Raji (cell line): Measurements from ENCODE around the gene CCL17.

Experiments used
- POLR2A ChIP-seq: IDR thresholded peaks from 2 replicates; pipeline ENCODE4 v1.6.1; 2011; ENCODE audit warnings: low read depth, low read length, control low read depth; ENCODE audit not compliant: insufficient read depth

The CCL17 gene

DNA sequence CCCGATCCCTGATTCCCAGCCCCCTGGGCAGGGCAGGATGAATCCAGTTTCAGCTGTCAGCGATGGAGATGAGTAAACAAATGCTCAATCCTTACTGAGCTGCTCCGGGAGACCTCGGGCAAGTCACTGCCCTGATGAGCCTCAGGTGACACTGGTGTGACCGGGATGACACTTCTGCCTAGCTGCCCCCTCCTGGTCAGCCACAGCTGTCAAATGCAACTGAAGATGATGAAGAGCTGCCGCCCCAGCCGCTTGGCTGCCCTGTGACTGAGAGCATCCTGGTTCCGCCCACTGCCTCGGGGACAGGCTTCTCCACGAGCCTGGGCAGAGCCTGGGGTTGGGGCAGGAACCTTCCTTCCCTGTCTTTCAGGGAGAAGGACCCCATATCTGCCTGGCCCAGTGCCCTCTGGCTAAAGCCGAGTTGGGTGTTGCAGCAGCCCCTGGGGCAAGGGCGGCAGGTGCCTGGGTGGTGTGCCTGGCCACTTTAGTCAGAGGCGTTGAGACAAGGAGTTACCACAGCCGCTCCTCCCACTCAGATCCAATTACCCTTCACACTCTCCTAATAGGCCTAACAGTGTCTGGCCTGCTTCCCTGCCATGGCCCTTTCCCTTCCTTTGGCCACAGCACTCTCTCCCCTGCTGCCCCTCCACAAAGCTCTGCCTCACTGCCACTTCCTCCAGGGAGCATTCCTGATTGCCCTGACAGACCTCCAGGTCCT is 5.5 kb downstream of the CCL17 start:
- no peak for TF ChIP-seq POLR2A

DNA sequence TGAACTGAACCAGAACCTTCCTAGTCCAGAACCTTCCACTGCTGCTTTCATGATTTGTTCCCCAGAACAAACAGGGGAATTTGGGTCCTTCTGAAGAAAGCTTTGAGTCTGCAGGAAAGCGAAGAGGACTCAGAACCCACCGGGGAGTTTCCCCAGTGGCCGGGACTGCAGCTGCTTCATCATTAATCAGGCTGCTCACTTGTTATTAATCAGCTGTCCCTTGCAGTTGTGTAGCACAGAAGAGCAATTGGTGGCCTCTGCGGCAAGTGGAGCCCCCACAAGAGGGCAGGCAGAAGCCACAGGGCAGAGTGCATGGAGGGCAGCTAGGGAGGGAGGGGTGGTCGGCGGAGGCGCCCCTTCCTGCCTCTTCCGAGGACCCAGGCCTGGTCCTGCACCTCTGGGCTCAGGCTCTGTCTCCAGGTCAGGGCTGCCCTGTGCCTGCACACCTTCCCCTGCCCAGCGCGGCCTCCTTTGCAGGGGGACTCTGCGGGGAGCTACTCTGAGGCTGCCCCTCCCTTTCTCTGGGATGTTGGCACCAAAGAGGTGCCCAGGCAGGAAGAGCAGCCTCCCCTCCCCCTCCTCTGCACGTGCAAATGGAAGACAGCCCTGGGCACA is 6.9 kb downstream of the CCL17 start:
- TF ChIP-seq POLR2A: no peak

DNA sequence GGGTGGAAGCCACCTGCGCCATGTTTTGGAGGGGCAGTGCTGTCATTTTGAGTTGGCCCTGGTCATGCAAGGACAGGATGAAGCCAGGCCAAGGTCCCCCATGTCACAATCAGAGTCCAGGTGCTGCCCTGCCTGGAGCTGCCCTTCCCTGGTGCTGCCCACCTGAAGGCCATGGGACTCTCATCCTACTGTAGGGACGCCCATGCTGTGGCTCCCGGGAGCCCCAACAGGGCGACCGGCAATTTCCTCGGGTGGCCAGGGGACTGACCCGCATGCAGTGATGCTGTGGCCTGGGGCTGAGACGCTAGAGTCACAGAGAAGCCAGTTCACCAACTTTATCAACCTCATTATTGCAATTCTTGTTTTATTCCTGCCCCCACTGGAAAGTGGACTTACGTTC is 8.0 kb downstream of the CCL17 start:
- no peak for TF ChIP-seq POLR2A

DNA sequence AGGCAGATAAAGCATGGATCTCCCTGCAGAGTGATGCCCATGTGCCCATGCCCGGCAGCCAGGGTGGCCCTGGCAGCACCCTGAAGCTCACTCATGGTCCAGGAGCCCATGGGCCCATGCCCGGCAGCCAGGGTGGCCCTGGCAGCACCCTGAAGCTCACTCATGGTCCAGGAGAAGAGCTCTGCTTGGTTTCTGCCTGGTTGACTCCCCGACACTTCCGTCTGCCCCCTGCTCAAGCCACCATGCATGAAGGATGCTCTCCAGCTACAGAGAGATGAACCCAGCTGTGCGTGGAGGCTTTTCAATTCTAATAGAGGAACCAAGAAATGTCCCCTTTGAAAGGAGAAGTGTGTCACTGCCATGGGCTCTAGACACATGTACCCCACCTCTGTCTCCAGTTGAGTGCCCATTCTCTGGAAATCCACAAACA is 8.7 kb downstream of the CCL17 start:
- TF ChIP-seq POLR2A: no peak

DNA sequence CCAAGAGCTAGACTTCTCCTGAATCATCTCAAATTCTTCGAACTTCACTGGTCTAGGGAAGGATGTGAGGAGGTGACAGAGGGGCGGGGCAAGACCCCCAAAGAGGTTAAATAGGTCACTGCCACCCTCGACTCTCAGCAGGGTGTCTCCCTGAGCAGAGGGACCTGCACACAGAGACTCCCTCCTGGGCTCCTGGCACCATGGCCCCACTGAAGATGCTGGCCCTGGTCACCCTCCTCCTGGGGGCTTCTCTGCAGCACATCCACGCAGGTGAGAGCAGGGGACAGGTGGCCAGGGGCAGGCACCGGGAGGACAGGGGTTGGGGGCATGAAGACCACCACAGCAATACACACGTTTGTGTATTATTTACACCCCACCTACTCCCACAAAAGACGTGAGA is 9.2 kb downstream of the CCL17 start:
- no peak for TF ChIP-seq POLR2A

DNA sequence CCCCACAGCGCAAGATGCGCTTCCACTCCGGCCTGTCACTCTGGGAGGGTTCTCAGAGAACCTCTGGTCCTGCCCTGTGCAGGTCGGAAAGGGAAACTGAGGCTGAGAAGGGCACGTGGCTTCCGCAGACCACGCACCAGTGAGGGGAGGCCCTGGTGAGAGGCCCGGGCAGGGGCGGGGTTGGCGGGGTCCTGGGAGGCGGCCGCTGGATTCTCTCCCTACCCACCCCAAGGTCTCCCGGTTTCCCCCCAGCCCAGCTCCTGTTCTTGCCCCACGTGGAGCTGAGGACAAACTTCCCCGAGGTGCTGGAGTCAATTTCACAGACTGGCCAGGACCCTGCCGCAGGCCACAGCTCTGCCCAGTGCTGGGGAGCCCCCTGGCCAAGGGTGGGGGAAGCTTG is 11.5 kb downstream of the CCL17 start:
- TF ChIP-seq POLR2A: no peak

DNA sequence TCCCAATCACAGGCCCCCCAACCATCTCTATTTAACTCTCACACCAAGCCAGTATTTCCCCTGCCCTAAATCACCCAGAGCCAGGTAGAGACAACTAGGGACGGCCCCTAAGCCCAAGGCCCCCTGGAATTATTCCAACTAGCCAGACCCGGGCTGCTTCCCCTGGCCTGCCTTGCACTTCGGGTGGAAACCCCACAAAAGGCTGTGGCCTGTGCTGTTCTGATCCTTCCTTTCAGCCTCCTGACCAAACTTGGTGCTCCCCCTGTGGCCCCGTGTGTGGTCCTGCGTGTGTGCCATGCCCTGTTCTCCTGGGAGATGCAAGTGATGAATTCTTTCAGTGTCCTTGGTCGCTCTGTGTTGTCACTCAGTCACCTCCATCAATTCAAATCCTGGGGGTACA is 14.9 kb downstream of the CCL17 start:
- TF ChIP-seq POLR2A: no peak

DNA sequence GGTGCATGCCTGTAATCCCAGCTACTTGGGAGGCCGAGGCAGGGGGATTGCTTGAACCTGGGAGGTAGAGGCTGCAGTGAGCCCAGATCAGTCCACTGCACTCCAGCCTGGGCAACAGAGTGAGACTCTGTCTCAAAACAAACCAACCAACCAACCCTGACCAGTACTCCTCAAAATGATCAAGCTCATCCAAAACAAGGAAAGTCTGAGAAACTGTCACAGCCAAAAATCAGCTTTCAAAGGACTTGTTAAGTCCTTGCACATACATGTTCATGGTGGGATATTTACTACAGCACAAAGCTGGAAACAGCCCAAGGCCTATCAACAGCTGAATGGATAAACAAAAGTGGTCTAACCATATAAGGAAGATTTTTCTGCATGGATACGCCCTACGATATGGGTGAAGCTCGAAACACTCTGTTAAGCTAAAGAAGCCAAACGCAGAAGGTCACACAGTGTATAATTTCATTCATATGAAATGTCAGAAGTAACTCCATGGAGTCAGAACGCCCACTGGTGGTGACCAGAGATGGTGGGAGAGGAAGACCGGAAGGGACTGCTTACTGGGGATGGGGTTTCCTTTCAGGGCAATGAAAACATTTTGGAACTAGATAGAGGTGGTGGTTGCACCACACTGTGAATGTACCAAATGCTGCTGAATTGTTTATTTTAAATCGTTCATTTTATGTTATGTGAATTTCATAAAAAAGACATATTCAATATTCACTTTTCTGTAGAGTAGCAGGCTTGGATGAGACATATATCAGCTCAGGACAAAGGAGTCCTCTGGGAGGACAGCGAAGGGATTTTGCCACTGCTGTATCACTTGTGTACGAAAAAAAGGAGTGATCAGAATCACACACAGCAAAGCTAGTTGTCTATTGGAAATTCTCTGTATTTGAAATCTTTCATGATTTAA is 17.7 kb downstream of the CCL17 start:
- no peak for TF ChIP-seq POLR2A

DNA sequence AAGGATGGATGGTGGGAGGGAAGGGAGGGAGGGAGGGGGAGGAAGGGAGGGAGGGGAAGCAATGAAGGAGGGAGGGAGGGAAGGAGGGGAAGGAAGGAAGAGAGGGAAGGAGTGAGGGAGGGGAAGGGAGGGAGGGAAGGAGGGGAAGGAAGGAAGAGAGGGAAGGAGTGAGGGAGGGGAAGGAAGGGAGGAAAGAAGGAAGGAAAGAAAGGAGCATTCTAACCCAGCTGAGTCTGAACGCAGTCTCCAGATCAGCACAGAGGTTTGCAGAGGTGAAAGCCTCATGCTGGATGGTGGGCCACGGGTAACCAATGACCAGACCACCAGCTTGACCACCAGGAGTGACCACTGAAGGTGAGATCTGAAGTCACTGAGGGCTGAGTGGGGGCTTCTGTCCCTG is 18.6 kb downstream of the CCL17 start:
- TF ChIP-seq POLR2A: no peak

DNA sequence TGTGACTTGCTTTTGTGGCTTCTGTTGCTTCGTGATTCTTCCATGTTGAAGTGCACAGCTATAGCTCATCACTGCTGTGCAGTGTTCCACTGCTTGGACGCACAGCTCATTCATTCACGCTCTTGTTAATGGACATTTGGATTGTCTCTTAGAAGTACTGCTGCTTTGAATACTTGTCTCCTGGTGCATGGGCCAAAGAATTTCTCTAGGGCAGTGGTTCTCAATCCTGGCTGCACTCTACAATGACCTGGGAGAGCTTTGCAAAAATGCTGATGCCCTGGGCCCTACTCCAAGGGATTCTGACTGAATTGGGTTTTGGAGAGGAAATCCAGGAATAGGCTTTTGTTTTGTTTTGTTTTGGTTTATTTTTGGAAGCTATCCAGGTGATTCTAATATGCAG is 20.0 kb downstream of the CCL17 start:
- TF ChIP-seq POLR2A: no peak

DNA sequence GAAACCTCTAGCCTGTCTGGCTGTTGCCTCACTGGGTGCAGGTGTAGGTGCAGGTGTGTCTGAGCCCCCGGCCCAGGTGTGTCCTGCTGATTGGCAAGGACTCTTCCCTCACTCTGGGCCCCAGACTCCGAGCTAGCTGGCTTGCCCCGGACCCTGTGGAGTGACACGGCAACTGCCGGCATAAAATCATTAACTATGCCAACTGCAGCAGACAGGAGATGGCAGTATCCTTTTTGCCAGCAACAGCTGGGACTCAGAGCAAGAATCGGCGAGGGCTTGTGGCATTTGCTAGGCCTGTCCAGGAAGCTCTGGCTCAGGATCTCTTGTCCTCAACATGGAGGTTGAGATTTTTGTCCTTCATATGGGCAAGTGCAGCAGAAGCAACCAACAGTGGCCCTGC is 21.8 kb downstream of the CCL17 start:
- no peak for TF ChIP-seq POLR2A

DNA sequence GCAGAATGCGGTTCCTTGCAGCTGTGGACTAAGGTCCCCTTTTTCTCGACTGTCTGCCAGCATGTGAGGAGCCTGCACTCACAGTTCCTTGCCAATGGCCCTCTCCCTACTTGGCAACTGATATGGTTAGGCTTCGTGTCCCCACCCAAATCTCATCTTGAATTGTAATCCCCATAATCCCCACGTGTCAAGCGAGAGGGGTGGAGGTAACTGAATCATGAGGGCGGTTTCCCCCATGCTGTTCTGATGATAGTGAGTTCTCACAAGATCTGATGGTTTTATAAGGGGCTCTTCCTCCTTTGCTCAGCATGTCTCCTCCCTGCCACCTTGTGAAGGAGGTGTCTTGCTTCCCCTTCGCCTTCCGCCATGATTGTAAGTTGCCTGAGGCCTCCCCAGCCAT is 22.7 kb downstream of the CCL17 start:
- no peak for TF ChIP-seq POLR2A

DNA sequence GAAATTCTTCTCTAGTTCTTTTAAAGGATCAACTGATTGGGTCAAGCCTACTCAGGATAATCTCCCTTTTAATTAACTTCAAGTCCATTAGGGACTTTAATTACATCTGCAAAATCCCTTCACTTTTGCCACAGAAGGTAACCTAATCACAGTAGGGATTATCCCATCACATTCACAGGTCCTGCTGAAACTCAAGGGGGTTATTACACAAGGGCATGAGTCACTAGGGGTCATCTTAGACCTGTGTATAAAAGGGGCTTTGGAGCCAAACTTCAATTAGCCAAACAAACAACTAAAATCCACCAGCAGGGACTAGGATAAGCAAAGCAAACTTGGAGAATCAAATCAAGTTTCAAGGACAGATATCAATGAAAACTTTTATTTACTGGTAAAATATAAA is 23.3 kb downstream of the CCL17 start:
- TF ChIP-seq POLR2A: no peak

DNA sequence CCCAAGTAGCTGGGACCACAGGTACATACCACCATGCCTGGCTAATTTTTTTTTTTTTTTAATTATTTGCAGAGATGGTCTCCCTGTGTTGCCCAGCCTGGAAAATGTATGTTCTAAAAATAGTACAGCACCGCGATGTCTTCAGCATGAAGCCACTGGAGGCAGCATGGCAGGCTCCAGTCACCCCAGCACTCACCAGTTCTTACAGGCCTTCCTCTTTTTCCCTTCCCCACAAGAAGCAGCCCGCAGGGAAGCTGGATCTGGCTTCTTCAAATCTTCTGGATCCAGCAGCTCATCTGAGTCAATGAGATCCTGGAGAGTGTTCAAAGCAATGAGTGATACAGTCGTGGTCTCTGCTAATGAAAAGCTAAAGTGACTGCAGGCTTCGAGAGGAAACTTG is 26.4 kb downstream of the CCL17 start:
- no peak for TF ChIP-seq POLR2A

DNA sequence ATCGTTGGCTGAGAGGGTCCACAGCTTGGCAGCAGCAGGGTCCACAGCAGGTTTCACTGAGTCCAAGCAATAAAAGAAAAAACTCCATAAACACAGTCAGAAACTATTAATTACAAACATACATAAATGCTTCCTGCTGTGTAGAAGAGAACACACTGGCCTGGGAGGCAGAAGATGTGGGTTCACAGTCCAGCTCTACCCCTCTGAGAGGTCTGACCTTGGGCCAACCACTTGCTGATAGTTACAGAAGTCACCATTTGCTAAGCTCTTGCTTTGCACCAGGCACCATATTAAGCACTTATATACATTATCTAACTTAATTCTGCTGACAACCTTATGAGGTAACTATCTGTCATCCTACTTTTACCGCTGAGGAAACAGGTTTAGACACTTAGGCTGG is 27.9 kb downstream of the CCL17 start:
- TF ChIP-seq POLR2A: no peak

DNA sequence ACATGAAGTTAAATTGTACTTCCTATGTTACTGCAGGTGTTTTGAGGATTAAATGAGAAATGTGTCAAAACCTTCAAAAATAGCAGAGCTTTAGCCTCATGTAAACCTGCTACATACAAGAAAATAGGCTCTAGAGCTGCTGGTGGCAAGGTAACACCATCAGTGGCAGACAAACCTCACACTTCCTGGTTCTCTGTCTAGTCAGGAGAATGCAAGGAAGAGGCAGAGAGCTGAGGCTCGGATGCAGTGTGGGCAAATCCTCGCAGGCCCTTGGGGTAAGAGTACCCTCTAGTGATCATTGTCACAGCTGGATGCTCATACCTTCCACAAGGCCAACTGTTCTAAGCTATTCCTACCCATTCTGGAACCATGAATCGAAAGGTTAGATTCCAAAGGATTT is 28.4 kb downstream of the CCL17 start:
- TF ChIP-seq POLR2A: no peak
